GM10266 (cell line): Measurements from ENCODE around the gene RXRA.
"Not testable (repeated sequence)": the region's sequence is repeated elsewhere in the genome, so short reads cannot be mapped to it uniquely, and the experiment has no call there.

Experiments
- DNase-seq: peaks from one replicate; pipeline ENCODE4 v3.0.0; 2012; ENCODE audit errors: extremely low spot score
- CTCF ChIP-seq: IDR thresholded peaks from 2 replicates; pipeline ENCODE4 v1.5.1; 2012; ENCODE audit warnings: mild to moderate bottlenecking, low read depth; ENCODE audit not compliant: control insufficient read depth, insufficient read depth; ENCODE audit errors: missing control alignments

Gene RXRA

GRCh38 chr9:134304690-134305089, 21.6 kb upstream of the RXRA start:
- TF ChIP-seq CTCF, result no peak
- no peak for DNase-seq

GRCh38 chr9:134305533-134305932, 20.7 kb upstream of the RXRA start:
- TF ChIP-seq CTCF, result no peak
- no peak for DNase-seq

GRCh38 chr9:134306042-134306441, 20.2 kb upstream of the RXRA start:
- not testable (repeated sequence) for DNase-seq

GRCh38 chr9:134306636-134307600, 19.3 kb upstream of the RXRA start:
- no peak for TF ChIP-seq CTCF
- no peak for DNase-seq

GRCh38 chr9:134307674-134308638, 18.3 kb upstream of the RXRA start:
- TF ChIP-seq CTCF, result no peak
- DNase-seq, result no peak

GRCh38 chr9:134308639-134309220, 17.5 kb upstream of the RXRA start:
- not testable (repeated sequence) for DNase-seq

- TF ChIP-seq CTCF, result no peak
- DNase-seq, result no peak
Observed at GRCh38 chr9:134313470-134313869, 12.8 kb upstream of the RXRA start.
